ENCODE measurements around the gene NEU2.

The NEU2 gene

DNA sequence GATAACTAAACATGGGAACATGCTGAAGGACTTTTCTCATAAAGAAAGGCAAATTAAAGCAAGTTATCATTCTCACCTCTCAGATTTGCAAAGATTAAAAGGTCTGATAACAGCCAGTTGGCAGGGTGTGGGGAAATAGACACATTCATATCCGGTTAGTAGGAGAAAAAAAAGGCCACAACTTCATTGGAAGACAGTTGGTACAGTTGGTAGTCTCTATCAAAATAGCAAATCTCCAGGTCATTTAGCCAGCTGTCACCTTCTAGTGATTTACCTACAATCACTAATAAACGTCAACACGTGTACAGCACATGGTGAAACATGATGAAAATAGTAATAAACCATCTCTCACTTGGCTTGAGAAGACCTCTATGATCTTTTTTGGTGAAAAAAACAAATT is 44.3 kb downstream of the NEU2 start:
- H3K4me3 ChIP-seq (ENCODE audit: control insufficient read depth, low read depth, low read length): no peak overlapping the region
- TF ChIP-seq, protein P1, sequence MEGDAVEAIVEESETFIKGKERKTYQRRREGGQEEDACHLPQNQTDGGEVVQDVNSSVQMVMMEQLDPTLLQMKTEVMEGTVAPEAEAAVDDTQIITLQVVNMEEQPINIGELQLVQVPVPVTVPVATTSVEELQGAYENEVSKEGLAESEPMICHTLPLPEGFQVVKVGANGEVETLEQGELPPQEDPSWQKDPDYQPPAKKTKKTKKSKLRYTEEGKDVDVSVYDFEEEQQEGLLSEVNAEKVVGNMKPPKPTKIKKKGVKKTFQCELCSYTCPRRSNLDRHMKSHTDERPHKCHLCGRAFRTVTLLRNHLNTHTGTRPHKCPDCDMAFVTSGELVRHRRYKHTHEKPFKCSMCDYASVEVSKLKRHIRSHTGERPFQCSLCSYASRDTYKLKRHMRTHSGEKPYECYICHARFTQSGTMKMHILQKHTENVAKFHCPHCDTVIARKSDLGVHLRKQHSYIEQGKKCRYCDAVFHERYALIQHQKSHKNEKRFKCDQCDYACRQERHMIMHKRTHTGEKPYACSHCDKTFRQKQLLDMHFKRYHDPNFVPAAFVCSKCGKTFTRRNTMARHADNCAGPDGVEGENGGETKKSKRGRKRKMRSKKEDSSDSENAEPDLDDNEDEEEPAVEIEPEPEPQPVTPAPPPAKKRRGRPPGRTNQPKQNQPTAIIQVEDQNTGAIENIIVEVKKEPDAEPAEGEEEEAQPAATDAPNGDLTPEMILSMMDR (IDR thresholded peaks at IDR 0.05; ENCODE audit: control insufficient read depth, insufficient read depth, low read depth, low read length, missing control alignments): no peak
- no peak for DNase-seq (ENCODE audit: low read depth)

DNA sequence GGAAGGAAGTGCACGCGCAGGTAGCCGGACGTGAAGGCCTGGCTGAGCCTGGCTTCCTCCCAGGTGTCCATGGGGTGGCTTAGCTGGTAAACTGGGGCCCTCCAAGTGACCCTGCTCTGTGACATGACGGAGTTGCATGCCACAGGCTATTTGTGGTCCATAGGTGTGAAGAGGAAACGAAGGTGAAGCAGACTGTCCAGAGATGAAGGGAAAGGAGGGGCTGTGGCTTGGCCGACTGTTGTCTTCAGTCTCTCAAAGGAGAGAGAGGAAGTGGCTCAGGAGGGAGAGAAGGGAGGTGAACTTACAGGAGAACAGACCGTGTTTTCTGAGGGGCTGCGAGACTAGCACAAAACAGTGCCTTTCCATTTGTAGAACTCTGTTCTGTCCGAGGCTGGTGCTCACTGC is 47.0 kb downstream of the NEU2 start:
- H3K4me3 ChIP-seq (ENCODE audit: control insufficient read depth, low read depth, low read length): no peak overlapping the region
- no peak for DNase-seq (ENCODE audit: low read depth)
- TF ChIP-seq, protein P1 (IDR thresholded peaks at IDR 0.05; ENCODE audit: control insufficient read depth, insufficient read depth, low read depth, low read length, missing control alignments): no peak

DNA sequence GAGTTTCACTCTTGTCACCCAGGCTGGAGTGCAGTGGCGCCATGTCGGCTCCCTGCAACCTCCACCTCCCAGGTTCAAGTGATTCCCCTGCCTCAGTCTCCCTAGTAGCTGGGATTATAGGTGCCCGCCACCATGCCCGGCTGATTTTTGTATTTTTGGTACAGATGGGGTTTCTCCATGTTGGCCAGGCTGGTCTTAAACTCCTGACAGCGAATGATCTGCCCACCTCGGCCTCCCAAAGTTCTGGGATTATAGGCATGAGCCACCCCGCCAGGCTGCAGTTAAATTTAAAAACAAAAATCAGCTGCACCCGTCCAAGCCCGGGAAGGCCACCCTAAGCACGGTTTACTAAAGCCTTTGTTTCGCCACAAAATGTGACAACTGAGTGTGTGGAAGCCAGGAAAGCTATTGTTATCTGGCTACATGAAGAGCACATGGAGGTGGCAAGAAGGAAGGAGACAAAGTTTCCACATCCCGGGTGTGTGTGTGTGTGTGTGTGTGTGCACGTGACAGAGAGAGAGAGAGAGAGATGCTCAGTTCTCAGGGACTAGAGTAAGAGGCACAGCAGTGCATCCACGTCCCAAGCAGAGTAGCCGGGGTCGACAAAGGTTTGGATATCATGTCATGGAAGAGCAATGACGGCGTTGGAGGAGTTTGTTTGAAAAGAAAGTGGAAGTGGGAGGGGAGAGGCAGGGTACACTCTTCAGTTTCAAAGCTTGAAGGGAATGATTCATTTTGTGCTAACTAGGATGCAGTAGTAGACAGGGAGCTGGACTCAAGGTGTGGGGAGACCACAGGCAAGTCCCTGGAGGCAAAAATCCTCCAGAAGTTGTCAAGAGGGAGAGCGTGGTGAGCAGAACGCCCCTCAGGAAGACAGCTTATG is 47.7 kb downstream of the NEU2 start:
- no peak overlapping the region for H3K4me3 ChIP-seq (ENCODE audit: control insufficient read depth, low read depth, low read length)
- no peak for DNase-seq (ENCODE audit: low read depth)
- TF ChIP-seq, protein P1 (IDR thresholded peaks at IDR 0.05; ENCODE audit: control insufficient read depth, insufficient read depth, low read depth, low read length, missing control alignments): no peak

GRCh38 chr2:233080836-233081229 is 48.4 kb downstream of the NEU2 start:
- TF ChIP-seq, protein P1 (IDR thresholded peaks at IDR 0.05; ENCODE audit: control insufficient read depth, insufficient read depth, low read depth, low read length, missing control alignments): no peak
- DNase-seq (ENCODE audit: low read depth): no peak
- H3K4me3 ChIP-seq (ENCODE audit: control insufficient read depth, low read depth, low read length): no peak overlapping the region

- no peak overlapping the region for H3K4me3 ChIP-seq (ENCODE audit: control insufficient read depth, low read depth, low read length)
- DNase-seq (ENCODE audit: low read depth): no peak
- TF ChIP-seq, protein P1 (IDR thresholded peaks at IDR 0.05; ENCODE audit: control insufficient read depth, insufficient read depth, low read depth, low read length, missing control alignments): no peak
These were observed 48.8 kb downstream of the NEU2 start for GRCh38 chr2:233081232-233081730.

GRCh38 chr2:233081731-233082221 is 49.3 kb downstream of the NEU2 start:
- no peak for DNase-seq (ENCODE audit: low read depth)
- TF ChIP-seq, protein P1 (IDR thresholded peaks at IDR 0.05; ENCODE audit: control insufficient read depth, insufficient read depth, low read depth, low read length, missing control alignments): no peak
- no peak overlapping the region for H3K4me3 ChIP-seq (ENCODE audit: control insufficient read depth, low read depth, low read length)
